ENCODE data around the gene RGS11.
"Not testable (repeated sequence)": the region's sequence is repeated elsewhere in the genome, so short reads cannot be mapped to it uniquely, and the experiment has no call there.

The RGS11 gene

DNA sequence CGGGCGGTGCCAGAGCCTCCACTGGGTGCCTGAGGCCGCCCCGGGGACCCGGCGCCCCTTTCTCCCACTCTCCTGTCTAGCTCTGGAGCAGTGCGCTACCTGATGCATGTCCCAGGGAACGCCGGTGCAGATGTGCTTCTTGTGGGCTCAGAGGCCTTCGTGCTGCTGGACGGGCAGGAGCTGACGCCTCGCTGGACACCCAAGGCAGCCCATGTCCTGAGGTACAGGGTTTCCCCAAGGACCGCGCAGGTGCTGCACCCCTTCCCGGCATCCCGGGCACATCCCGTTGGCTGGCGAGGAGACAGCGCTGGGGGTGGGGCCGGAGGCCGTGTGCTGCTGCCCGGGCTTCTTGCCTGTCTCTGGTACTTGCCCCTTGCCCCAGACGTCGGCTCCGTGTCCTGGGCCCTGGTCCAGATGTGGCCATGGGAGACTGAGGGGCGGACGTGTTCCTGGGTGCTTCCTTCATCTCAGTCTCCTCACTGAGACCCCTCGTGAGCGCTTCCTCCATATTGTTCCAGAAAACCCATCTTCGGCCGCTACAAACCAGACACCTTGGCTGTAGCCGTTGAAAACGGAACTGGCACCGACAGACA lies 12.5 kb downstream of the RGS11 start:
- DNase-seq (ENCODE audit: low spot score), result no peak

DNA sequence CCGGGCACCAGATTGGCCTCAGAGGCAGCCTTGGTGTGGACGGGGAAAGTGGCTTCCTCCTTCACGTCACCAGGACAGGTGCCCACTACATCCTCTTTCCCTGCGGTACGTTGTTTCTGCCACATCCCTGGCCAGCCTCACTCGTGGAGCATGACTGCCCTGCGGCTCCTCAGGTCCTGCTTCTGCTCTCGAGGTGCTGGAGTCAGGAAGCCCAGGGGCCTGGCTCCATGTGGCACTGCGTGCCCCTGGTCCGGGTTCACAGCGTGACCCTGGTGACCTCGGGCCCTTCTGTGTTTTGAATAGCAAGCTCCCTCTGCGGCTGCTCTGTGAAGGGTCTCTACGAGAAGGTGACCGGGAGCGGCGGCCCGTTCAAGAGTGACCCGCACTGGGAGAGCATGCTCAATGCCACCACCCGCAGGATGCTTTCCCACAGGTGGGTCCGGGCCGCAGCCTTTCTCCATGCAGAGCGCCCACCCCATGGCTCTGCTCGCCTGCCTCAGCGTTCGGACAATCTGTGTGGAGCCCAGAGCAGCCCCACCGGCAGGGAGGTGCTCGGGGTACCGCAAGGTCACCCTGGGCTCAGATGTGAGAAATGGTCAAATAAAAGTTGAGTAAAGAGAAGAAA lies 13.5 kb downstream of the RGS11 start:
- DNase-seq (ENCODE audit: low spot score), result no peak

DNA sequence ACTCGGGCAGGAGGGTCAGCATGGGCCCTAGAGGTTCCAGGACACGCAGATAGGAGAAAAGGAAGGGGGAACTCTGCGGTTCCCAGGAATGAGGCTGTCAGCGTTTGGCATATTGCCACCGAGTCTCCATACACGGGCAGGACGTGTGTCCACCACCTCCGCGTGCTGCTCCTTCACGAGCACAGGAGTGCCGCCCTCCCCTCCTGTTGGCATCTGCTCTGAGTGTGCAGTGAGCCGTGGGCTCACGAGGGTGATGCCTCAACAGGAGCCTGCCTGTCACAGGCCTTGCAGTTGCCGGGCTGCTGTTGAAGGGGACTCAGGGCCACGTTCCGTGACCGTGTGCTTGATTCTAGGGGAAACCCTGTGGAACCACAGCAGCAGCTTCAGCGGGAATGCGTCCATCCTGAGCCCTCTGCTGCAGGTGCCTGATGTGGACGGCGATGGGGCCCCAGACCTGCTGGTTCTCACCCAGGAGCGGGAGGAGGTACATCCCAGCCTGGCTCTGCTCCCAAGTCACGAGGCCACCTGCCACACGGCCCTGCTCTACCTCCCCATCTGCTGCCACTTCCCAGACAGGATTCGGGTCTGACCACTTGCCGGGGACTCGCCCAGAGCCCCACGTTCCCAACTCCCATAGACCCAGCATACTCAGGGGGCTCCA lies 14.6 kb downstream of the RGS11 start:
- DNase-seq (ENCODE audit: low spot score), result no peak

DNA sequence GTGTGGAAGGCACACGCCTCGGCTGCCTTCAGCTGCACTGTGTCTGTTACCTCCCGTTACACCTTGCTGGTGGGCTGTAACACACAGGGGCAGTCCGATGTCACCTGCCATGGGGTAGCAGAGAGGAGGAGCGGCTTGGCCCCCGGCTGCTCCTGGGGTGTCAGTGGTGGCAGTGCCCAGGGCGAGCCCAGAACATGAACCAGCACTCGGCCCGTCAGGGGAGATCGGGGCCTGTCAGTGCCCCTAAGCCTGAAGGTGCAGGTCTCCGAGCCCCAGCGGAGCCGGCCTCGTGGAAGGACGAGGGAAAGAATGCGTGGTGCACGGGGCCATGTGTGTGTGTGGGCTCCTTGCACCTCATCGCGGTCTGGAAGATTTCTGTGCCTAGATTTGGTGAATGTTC lies 15.4 kb downstream of the RGS11 start:
- DNase-seq (ENCODE audit: low spot score), result no peak

DNA sequence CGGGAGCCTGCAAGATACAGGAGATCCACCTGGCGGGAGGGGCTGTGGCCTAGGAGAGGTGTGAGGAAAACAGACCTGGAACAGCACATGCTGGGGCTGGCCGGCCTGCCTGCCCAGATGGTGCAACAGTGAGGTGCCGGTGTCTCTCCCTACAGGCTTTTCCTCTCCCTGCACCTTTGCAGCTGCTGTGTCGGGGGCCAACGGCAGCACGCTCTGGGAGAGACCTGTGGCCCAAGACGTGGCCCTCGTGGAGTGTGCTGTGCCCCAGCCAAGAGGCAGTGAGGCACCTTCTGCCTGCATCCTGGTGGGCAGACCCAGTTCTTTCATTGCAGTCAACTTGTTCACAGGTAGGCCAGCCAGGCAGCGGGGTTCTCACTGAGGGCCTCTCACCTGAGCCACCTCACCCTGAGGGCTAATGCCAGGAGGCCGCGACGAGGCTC lies 15.9 kb downstream of the RGS11 start:
- DNase-seq (ENCODE audit: low spot score), result no peak

DNA sequence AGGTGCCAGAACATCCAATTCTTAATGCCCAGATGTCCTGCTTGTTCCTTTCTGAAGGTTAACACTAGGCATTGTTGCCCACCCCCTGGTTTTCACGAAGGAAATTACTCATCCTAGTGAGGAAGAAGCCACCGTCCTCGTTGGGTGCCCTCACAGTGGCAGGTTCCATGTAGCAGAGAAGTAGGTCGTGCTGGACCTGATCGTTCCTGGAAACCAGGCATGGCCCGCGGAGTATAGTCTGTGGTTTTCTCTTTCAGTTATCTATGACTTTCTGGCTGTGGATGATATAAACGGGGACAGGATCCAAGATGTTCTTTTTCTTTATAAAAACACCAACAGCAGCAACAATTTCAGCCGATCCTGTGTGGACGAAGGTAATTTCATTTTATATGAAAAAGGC lies 16.5 kb downstream of the RGS11 start:
- no peak for DNase-seq (ENCODE audit: low spot score)

DNA sequence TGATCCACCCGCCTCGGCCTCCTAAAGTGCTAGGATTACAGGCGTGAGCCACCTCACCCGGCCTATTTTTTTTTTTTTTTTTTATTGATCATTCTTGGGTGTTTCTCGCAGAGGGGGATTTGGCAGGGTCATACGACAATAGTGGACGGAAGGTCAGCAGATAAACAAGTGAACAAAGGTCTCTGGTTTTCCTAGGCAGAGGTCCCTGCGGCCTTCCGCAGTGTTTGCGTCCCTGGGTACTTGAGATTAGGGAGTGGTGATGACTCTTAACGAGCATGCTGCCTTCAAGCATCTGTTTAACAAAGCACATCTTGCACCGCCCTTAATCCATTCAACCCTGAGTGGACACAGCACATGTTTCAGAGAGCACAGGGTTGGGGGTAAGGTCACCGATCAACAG lies 17.7 kb downstream of the RGS11 start:
- not testable (repeated sequence) for DNase-seq (ENCODE audit: low spot score)

DNA sequence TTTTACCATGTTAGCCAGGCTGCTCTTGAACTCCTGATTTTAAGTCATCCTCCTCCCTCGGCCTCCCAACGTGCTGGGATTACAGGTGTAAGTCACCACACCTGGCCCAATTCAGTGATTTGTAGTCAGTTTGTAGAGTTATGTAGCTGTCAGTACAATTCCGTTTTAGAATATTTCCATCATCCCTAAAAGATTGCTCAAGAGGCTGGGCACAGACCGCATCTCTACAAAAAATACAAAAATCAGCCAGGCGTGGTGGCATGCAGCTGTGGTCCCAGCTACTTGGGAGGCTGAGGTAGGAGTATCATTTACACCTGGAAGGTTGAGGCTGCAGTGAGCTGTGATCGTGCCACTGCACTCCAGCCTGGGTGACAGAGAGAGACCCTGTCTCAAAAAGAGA lies 20.6 kb downstream of the RGS11 start:
- DNase-seq (ENCODE audit: low spot score), result no peak

DNA sequence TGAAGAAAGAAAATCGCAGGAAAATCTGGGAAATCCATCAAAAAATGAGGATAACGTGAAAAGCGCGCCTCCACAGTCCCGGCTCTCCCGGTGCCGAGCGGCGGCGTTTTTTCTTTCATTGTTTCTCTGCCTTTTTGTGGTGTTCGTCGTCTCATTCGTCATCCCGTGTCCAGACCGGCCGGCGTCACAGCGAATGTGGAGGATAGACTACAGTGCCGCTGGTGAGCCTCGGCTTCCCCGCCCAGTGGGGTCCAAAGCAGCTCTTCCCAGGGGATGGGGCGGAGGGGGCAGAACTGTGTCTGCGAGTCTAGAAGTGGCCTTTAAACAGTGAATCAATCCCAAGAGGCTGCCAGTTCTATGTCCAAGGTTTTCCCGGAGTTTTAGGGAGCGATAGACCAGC lies 21.3 kb downstream of the RGS11 start:
- DNase-seq (ENCODE audit: low spot score), result no peak

DNA sequence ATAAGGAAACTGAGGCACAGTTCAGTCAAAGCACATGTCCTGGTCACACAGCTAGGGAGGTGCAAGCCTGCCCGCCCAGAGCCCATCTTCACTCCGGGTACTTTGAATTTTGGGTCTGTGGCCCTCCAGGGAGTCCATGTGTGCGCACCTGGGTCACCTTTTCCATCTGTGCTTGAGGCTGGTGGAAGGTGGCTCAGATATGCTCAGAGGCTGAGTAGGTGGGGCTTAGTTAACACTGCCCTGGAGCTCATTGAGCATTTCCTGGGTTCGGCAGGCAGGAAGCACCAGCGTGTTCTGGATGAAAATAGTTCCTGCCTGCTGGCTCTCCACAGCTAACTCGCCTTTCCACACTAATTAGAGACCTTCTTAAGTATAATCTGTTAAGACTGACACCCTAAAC lies 21.9 kb downstream of the RGS11 start:
- DNase-seq (ENCODE audit: low spot score), result no peak

DNA sequence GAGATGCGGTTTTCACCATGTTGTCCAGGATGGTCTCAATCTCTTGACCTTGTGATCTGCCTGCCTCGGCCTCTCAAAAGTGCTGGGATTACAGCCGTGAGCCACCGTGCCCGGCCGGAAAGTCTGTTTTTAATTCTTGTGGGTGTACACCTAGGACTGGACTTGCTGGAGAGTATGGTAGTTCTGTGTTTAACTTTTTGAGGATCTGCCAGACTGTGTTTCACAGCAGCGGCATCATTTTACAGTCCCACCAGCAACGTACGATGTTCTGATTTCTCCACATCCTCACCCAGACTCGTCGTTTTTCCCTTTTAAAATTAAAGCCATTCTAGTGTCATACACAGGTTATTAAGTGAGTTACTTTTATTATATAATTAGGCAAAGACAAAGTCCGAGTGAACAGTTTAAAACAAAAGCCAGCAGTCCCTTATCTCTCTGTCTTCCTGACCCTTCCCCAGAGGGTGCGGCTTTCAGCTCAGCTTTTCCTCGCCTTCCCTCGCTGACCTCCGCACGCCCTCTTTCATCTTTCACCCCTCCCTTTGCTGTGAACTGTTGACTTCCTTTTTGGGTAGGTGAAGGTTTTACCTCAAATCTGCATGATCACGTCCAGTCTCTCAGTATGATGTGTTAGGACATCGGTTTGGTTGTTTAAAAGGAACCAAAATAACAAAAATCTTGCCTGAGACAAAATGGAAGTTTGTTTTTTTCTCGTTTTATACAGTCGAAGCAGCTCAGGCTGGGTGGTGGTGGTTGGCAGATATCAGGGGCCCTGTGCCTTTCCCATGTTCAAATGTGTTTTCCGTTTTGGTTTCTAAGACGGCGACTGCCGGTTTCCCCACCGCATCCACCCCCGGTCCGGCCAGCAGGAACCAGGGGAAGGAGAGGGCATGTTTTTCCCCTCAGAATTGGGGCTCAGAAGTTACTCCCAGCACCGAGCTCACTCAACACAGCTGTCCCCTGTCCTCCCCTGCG lies 23.1 kb downstream of the RGS11 start:
- DNase-seq (ENCODE audit: low spot score), result no peak

DNA sequence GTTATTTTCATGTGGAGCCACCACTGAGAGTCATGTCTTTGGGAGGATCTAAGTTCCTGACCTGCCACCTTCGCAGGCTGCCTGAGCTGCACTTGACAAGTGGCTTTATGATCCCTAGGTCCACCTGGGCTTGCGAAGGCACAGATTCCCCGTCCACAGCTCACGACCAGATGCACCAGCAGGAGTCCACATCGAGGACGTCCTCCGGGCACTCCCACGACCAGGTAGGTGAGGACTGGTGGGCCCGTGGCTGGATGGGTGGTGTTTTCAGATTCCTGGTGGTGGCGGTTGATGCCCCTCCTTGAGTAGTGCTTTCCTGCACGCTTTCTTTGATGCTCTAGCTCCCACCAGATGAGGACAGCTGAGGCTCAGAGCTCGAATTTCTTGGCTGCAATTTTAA lies 26.3 kb downstream of the RGS11 start:
- no peak for DNase-seq (ENCODE audit: low spot score)

DNA sequence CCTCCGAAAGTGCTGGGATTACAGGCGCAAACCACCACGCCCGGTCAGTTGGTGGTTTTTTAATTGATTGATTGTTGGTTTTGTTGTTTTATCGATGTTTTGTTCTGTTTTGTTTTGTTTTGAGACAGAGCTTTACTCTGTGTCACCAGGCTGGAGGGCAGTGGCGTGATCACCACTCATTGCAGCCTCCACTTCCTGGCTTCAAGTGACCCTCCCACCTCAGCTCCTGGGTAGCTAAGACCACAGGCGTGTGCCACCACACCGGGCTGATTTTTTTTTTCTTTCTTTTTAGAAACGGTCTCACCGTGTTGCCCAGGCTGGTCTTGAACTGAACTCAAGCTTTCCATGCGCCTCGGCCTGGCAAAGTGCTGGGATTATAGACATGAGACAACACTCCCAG lies 28.7 kb downstream of the RGS11 start:
- no peak for DNase-seq (ENCODE audit: low spot score)

DNA sequence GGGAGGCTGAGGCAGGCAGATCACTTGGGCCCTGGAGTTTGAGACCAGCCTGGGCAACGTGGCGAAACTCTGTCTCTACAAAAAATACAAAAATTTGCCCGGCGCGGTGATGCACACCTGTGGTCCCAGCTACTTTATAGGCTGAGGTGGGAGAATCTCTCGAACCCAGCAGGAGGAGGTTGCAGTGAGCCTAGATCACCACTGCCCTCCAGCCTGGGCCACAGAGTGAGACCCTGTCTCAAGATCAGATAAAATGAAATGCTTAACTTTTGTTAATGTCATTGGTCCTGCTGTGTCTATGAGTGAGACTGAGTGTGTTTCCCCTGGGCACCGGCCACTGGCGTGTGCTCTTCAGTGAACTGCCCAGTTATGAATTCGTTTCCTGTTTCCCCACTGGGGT lies 30.6 kb downstream of the RGS11 start:
- DNase-seq (ENCODE audit: low spot score), result no peak

DNA sequence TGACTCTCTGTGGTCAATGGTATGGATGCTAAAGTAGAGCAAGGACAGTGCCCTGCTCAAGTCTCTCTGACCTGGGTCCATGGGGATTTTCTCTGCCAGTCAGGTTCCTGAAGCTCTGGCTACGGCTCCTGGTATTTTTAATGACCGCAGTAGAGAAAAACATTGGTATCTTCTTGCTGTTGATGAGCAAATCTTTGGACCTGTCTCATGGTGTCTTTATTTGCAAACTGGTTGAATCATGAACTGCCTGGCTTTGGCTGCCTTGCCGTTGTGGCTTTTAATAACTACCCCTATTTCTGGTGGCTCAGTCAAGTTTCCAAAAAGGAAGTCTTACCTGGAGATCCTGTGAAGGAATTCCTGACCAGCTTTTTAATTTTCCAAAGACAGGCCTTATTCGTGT lies 32.4 kb downstream of the RGS11 start:
- DNase-seq (ENCODE audit: low spot score), result no peak

DNA sequence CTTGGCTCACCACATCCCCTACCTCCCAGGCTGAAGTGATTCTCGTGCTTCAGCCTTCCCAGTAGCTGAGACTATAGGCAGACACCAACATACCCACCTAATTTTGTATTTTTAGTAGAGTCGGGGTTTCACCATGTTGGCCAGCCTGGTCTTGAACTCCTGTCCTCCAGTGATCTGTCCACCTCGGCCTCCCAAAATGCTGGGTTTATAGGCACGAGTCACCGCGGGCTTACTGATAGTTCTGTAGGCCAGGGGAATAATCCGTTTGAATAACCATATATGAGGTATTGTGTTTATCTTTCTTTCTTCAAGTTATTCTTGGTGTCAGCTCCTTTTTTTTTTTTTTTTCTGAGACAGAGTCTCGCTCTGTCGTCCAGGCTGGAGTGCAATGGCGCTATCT lies 33.5 kb downstream of the RGS11 start:
- no peak for DNase-seq (ENCODE audit: low spot score)

DNA sequence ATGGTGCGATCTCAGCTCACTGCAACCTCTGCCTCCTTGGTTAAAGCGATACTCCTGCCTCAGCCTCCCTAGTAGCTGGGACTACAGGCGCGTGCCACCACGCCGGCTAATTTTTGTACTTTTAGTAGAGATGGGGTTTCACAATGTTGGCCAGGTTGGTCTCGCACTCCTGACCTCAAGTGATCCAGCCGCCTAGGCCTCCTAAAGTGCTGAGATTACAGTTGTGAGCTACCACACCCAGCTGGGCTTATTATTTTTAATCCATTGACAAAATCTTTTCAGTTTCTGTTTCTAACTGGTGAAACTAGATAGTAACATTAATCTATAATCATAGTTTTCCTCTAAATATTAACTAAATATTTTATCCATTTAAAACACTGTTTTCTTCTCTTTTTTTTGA lies 35.2 kb downstream of the RGS11 start:
- DNase-seq (ENCODE audit: low spot score), result no peak

DNA sequence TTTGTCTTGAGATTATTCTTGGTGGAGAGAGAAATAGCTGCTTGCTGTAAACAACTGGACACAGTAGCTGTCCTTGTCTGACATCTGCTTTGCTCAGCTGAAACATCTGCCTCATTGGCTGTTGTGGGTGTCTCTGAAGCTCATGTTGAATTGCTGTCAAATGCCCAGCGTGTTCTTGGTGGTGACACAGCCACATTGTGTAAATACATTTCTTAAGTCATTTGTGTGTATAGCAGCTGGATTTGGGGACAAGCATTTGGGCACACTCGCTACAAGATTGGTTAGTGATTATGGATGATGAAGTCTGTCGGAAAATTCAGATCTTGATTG lies 35.8 kb downstream of the RGS11 start:
- no peak for DNase-seq (ENCODE audit: low spot score)

DNA sequence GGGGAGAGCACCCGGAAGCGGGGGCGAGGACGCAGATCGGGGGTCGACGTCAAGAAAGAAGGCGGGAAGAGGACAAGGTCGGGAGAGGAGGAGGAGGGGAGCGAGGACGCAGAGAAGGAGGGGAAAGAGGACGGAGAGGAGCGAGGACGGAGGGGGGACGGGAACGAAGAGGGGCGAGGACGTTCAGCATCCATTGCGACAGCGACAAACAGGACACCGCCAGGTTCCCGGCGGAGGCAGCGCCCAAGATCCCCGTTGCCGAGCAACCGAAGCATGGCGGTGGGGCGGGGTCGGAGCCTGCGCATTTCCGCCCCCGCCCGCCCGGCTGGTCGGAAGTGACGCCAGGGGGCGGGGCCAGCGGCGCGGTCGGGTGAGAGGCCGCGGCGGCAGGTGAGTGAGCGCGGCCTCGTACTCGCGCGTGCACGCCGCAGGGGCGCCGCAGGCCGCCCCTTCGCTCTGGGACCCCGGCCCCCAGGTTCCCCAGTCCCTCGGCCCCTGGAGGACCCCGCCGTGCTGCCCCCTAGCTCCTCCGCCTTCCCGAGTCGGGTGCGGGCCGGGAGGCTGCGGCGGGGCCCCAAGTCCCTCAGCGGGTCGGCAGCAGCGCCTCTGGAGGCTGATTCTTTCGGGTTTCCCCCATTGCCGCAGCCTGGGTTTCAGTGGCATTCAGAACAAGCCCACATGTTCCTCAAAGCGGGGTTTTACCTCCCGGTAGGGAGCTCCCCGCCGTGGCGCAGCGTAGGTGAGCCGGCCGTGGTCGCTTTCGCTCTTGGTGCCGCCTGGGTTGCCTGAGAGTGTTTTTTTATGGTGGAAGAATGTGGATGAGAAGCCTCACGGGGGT lies 41.1 kb downstream of the RGS11 start, which contains the start of gene FAM234A:
TSS of gene FAM234A (plus strand) at position 354 of the 838 bp plus-strand sequence. CDS start 19,593 bp downstream, outside the sequence.
- DNase-seq (ENCODE audit: low spot score), result peak; percentile 96

DNA sequence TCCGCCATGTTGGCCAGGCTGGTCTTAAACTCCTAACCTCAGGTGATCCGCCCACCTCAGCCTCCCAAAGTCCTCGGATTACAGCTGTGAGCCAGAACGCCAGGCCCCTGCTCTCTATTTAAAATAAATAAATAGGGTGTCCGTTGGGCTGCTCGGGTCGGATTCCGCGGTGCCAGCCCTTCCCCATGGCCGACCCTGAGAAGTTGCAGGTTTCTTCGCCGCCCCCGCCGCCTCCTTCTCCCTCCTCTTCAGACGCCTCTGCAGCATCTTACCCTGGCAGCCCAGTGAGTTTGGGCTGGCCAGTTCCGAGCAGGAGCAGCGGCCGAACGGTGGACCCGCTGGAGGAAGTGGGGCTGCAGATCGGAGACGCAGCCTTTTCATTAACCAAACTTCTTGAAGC lies 44.8 kb downstream of the RGS11 start:
- no peak for DNase-seq (ENCODE audit: low spot score)

DNA sequence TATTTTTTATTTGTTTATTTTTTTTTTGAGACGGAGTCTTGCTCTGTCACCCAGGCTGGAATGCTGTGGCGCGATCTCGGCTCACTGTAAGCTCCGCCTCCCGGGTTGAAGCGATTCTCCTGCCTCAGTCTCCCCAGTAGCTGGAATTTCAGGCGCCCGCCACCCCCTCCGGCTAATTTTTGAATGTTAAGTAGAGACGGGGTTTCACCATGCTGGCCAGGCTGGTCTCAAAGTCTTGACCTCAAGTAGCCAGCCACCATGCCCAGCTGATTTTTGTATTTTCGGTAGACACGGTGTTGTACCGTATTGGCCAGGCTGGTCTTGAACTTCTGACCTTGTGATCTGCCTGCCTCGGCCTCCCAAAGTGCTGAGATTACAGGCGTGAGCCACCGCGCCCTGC lies 45.4 kb downstream of the RGS11 start:
- DNase-seq (ENCODE audit: low spot score), result not testable (repeated sequence)

Data from D341Med (cell line).